Measurements from ENCODE around the gene BRMS1L.

BRMS1L gene

DNA sequence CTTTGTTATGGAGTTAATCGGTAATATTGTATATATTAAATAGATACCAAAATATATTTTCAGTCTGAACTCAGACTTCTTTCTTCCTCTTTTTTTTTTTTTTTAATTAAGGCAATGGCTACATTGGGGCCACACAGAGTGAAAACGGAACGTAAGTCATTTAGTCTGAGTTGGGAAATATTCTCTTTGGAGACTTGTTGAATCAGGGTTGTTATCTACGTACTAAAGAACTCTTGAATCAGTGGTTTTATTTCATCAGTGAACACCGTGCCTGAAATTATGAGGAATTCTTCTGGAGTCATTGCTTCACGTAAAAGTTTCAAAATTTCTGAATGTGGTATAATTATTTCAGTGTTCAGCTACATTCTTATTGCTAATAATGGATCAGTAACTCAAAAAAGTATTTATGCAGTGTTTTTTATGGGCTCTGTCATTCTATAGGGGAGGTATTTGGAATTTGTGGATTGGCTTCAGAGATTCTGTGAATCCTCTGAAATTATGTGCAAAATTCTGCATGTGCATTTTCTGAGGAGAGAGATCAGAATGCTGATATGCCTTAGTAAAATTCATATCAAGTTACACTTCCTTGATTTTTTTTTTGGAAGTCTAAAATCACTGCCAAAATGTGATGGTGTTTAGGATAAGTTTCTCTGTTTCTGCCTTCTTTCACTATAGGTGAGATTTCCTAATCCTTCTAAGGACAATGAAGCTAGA is 39.6 kb downstream of the BRMS1L start:
- TF ChIP-seq CTCF (IDR thresholded peaks at IDR 0.05; ENCODE audit: low read depth, low read length, missing control alignments): no peak
- DNase-seq (ENCODE audit: low read depth): no peak
- in situ Hi-C loops (cut with HindIII; ENCODE audit: low sequenced_read_pairs): no loop called here
- H3K4me3 ChIP-seq (ENCODE audit: low read depth, low read length): no peak overlapping the region

DNA sequence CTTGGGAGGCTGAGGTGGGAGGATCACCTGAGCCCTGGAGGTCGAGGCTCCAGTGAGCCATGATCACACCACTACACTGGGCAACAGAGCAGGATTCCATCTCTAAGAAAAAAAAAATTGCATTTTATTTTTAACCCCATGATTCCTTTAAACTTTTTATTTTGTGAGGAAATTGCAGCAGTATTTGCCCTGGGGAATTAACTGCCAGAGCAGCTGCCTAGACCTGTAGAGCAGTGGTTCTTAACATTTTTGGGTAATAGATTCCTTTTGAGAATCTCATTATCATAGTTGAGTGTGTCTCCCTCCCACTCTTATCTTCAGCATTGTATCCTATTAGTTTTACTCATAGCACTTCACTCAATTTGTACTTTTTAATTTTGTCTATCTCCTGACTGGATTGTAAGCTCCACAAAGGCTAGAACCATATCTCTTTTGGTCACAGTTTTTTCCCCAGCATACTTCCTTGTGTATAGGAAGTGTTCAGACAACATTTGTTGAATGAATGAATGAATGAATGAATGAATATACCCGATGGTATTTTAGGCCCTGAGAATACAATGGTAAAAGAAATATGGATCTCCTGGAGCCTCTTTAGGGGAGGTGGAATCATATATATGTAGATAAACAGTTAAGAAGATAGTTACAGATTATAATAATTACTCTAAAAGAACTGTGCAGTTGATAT is 40.6 kb downstream of the BRMS1L start:
- in situ Hi-C loops (cut with HindIII; ENCODE audit: low sequenced_read_pairs): no loop called here
- DNase-seq (ENCODE audit: low read depth): no peak
- H3K4me3 ChIP-seq (ENCODE audit: low read depth, low read length): no peak overlapping the region
- TF ChIP-seq CTCF (IDR thresholded peaks at IDR 0.05; ENCODE audit: low read depth, low read length, missing control alignments): no peak

GRCh38 chr14:35867280-35867629 is 41.1 kb downstream of the BRMS1L start:
- no peak for TF ChIP-seq CTCF (IDR thresholded peaks at IDR 0.05; ENCODE audit: low read depth, low read length, missing control alignments)
- H3K4me3 ChIP-seq (ENCODE audit: low read depth, low read length): no peak overlapping the region
- in situ Hi-C loops (cut with HindIII; ENCODE audit: low sequenced_read_pairs): no loop called here
- no peak for DNase-seq (ENCODE audit: low read depth)

GRCh38 chr14:35875296-35875695 is 49.2 kb downstream of the BRMS1L start:
- no peak overlapping the region for H3K4me3 ChIP-seq (ENCODE audit: low read depth, low read length)
- no peak for DNase-seq (ENCODE audit: low read depth)
- no peak for TF ChIP-seq CTCF (IDR thresholded peaks at IDR 0.05; ENCODE audit: low read depth, low read length, missing control alignments)
- in situ Hi-C loops (cut with HindIII; ENCODE audit: low sequenced_read_pairs): no loop called here

DNA sequence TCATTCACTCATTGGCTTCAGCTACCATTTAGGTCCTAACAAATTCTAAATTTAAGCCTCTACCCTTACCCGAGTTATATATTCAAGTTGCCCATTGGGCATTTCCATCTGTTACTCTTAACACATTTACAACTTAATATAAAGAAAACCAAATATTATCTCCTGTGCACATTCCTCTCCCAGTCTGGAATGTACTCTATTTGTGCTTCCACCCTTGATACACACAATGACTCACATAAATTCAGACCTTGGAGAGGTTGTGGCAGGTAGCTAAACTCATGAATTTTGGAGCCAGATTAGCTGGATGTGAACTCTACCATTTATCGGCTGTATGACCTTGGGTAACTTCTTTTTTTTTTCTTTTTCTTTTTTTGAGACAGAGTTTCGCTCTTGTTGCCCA is 51.1 kb downstream of the BRMS1L start:
- DNase-seq (ENCODE audit: low read depth): no peak
- no peak overlapping the region for H3K4me3 ChIP-seq (ENCODE audit: low read depth, low read length)
- in situ Hi-C loops (cut with HindIII; ENCODE audit: low sequenced_read_pairs): no loop called here
- no peak for TF ChIP-seq CTCF (IDR thresholded peaks at IDR 0.05; ENCODE audit: low read depth, low read length, missing control alignments)

GRCh38 chr14:35878272-35879150 is 52.4 kb downstream of the BRMS1L start:
- H3K4me3 ChIP-seq (ENCODE audit: low read depth, low read length): no peak overlapping the region
- TF ChIP-seq CTCF (IDR thresholded peaks at IDR 0.05; ENCODE audit: low read depth, low read length, missing control alignments): no peak
- DNase-seq (ENCODE audit: low read depth): peak; percentile 77
- in situ Hi-C loops (cut with HindIII; ENCODE audit: low sequenced_read_pairs): no loop called here
